IMR-90 (cell line): ENCODE measurements around the gene EGFL8.

Experiments
- CHD1 ChIP-seq: IDR thresholded peaks from 2 replicates; pipeline ENCODE4 v1.6.1; 2012; ENCODE audit warnings: low read depth, low read length, improper control_type of control experiment
- CTCF ChIP-seq: conservative IDR thresholded peaks from 2 replicates; pipeline ENCODE4 v1.5.1; 2012; ENCODE audit warnings: mild to moderate bottlenecking, low read depth, low read length, improper control_type of control experiment
- MAFK ChIP-seq: IDR thresholded peaks from 2 replicates; pipeline ENCODE4 v1.6.1; 2012; ENCODE audit warnings: low read depth, low read length, improper control_type of control experiment
- MAZ ChIP-seq: IDR thresholded peaks from 2 replicates; pipeline ENCODE4 v1.6.1; 2012; ENCODE audit warnings: low read depth, mild to moderate bottlenecking, low read length, improper control_type of control experiment, moderate library complexity, borderline replicate concordance
- MXI1 ChIP-seq: IDR thresholded peaks from 2 replicates; pipeline ENCODE4 v1.6.1; 2012; ENCODE audit warnings: low read depth, mild to moderate bottlenecking, low read length, moderate library complexity, borderline replicate concordance
- POLR2A ChIP-seq: IDR thresholded peaks from 2 replicates; pipeline ENCODE4 v1.6.1; 2012; ENCODE audit warnings: mild to moderate bottlenecking, low read depth, low read length
- RAD21 ChIP-seq: IDR thresholded peaks from 2 replicates; pipeline ENCODE4 v1.6.1; 2012; ENCODE audit warnings: low read length, improper control_type of control experiment
- RFX5 ChIP-seq: IDR thresholded peaks from 2 replicates; pipeline ENCODE4 v1.8.0; 2012; ENCODE audit warnings: low read depth, mild to moderate bottlenecking, low read length, moderate library complexity

GRCh38 chr6:32146687-32147086 is 17.7 kb upstream of the EGFL8 start:
- TF ChIP-seq CTCF: no peak
- no peak for TF ChIP-seq RFX5
- no peak for TF ChIP-seq CHD1
- TF ChIP-seq MAZ: no peak
- TF ChIP-seq POLR2A: no peak
- no peak for TF ChIP-seq RAD21
- TF ChIP-seq MXI1: no peak
- TF ChIP-seq MAFK: no peak
